ENCODE results near the gene BAIAP3. TPM values are rescaled to one million over a fixed set of nuclear protein-coding genes. Genes with fewer than 3 reads are reported as not detected.

Gene BAIAP3
- polyA plus RNA-seq, 3 donors from 2014 or later, result 1.9 to 4.0 TPM; not detected in 1

GRCh38 chr16:1381612-1382406, 48.4 kb downstream of the BAIAP3 start:
- Mint-ChIP-seq H3K4me1 (peaks cover 15 to 19% of the 10 kb centered on the region in 2 donors), H3K27me3 (ENCODE audit: low read depth in 3 of 3) (peaks cover 2 to 8% (median 6%) of the 10 kb centered on the region in 3 donors), H3K36me3 (no peaks in the 10 kb centered on the region), H3K27ac (no peak overlapping the region), H3K4me3 (no peak overlapping the region), H3K9me3 (peaks cover 0 to 2% (median 0%) of the 10 kb centered on the region in 6 donors)
- DNase-seq, result no peak

GRCh38 chr16:1383556-1383955, 50.1 kb downstream of the BAIAP3 start:
- no peak for DNase-seq
- H3K36me3 Mint-ChIP-seq, result no peaks in the 10 kb centered on the region
- H3K9me3 Mint-ChIP-seq, result peaks cover 0 to 2% (median 0%) of the 10 kb centered on the region in 6 donors
- no peak overlapping the region for H3K27ac Mint-ChIP-seq
- peaks cover 10 to 11% of the 10 kb centered on the region in 2 donors for H3K4me1 Mint-ChIP-seq
- H3K4me3 Mint-ChIP-seq, result no peak overlapping the region
- H3K27me3 Mint-ChIP-seq (ENCODE audit: low read depth in 3 of 3), result peaks cover 2 to 9% (median 5%) of the 10 kb centered on the region in 3 donors

DNA sequence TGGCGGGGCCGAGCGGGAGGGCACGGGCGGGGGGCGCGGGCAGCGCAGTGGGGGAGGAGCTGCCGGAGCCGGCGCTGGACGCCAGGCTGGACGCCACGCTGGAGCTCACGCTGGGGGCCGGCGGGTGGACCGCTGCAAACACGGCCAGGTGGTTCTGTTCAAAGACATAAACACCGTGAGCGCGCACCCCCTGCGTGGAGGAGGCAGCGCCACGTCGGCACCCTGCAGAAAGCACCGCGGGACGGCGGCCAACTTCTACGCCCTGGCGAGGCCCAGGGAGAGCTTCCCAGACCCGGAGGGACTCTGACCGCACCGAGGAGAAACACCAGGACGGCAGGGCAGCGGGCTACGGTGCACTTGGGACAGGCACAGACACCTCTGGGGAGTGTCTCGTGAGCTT, 51.8 kb downstream of the BAIAP3 start:
- H3K9me3 Mint-ChIP-seq, result no peaks in the 10 kb centered on the region
- H3K36me3 Mint-ChIP-seq, result peaks cover 0 to 2% (median 0%) of the 10 kb centered on the region in 3 donors
- peaks cover 0 to 4% (median under 1%) of the 10 kb centered on the region in 3 donors for H3K27me3 Mint-ChIP-seq (ENCODE audit: low read depth in 3 of 3)
- no peak overlapping the region for H3K4me3 Mint-ChIP-seq
- no peak overlapping the region for H3K27ac Mint-ChIP-seq
- peaks cover 1 to 2% of the 10 kb centered on the region in 2 donors for H3K4me1 Mint-ChIP-seq
- DNase-seq, result no peak

GRCh38 chr16:1387331-1387730, 53.9 kb downstream of the BAIAP3 start:
- Mint-ChIP-seq H3K9me3 (no peaks in the 10 kb centered on the region), H3K27ac (no peak overlapping the region), H3K27me3 (ENCODE audit: low read depth in 3 of 3) (peaks cover 0 to 6% (median under 1%) of the 10 kb centered on the region in 3 donors), H3K4me3 (no peak overlapping the region), H3K36me3 (peaks cover 0 to 5% (median 3%) of the 10 kb centered on the region in 3 donors), H3K4me1 (no peaks in the 10 kb centered on the region)
- DNase-seq, result no peak

DNA sequence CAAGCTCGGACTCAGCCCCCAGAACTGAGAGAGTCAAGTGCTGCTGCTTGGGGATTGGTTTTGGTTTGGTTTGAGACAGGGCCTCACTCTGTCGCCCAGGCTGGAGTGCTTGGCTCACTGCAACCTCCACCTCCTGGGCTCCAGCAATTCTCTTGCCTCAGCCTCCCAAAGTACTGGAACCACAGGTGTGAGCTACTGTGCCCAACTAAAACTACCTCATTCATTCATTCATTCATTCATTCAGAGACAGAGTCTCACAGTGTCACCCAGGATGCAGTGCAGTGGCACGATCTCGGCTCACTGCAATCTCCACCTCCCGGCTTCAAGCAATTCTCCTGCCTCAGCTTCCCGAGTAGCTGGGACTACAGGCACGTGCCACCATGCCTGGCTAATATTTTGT, 56.3 kb downstream of the BAIAP3 start:
- no peak for DNase-seq
- Mint-ChIP-seq H3K36me3 (peaks cover 0 to 11% (median 3%) of the 10 kb centered on the region in 3 donors), H3K4me3 (no peak overlapping the region), H3K4me1 (no peaks in the 10 kb centered on the region), H3K27me3 (ENCODE audit: low read depth in 3 of 3) (peaks cover 0 to 6% (median 3%) of the 10 kb centered on the region in 3 donors), H3K9me3 (no peaks in the 10 kb centered on the region), H3K27ac (no peak overlapping the region)

DNA sequence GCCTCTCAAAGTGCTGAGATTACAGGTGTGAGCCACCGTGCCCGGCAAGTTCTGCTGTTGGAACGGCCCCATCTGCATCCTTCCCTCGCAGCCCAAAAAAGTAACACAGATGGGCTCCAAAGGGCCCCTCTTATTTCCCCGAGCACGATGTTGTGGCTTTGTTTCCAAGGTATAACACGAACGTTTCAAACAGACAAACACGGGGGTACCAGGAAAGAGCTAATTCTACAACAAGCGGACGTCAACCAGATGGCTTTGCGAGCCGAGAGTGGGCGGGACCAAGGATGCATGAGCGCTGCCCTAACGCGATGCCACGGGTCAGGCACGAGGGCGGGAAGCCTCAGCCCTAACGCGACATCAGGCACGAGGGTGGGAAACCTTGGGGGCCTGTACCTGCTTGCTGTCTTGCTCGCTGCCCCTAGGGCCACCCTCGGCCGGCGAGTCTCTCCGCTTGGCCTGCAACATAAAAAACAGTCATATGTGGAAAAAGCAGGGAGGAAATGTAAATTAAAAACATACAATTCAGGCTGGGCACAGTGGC, 56.9 kb downstream of the BAIAP3 start:
- peaks cover 0 to 6% (median 3%) of the 10 kb centered on the region in 3 donors for H3K27me3 Mint-ChIP-seq (ENCODE audit: low read depth in 3 of 3)
- H3K36me3 Mint-ChIP-seq, result peaks cover 0 to 11% (median 3%) of the 10 kb centered on the region in 3 donors
- no peaks in the 10 kb centered on the region for H3K4me1 Mint-ChIP-seq
- H3K27ac Mint-ChIP-seq, result no peak overlapping the region
- no peak for DNase-seq
- no peaks in the 10 kb centered on the region for H3K9me3 Mint-ChIP-seq
- no peak overlapping the region for H3K4me3 Mint-ChIP-seq

DNA sequence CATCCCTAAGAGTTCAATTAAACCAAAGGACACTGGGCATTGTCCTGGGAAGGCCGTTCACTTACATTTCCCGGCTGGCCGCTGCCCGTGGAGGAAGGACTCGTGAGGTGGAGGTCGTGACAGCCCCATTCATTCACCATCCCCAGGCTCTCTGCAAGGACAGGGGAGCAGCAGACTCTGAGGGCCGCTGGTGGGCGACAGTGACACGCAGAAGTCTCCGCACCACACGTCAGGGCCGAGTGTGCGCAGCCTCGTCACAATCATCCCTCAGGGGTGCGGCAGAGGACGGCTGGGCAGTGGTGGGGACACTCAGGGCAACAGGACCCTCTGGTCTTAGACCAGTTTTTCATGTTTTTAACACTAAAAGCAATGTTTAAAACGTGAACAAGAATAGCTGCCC, 59.4 kb downstream of the BAIAP3 start:
- Mint-ChIP-seq H3K4me3 (no peak overlapping the region), H3K4me1 (no peaks in the 10 kb centered on the region), H3K9me3 (no peaks in the 10 kb centered on the region), H3K27me3 (ENCODE audit: low read depth in 3 of 3) (peaks cover 0 to 8% (median 3%) of the 10 kb centered on the region in 3 donors), H3K36me3 (peaks cover 0 to 14% (median 3%) of the 10 kb centered on the region in 3 donors), H3K27ac (peak overlapping the region in 2 of 6 donors; percentile 7 to 22)
- DNase-seq, result no peak

GRCh38 chr16:1393613-1394176, 60.2 kb downstream of the BAIAP3 start:
- Mint-ChIP-seq H3K27ac (no peak overlapping the region), H3K36me3 (peaks cover 0 to 19% (median 3%) of the 10 kb centered on the region in 3 donors), H3K9me3 (no peaks in the 10 kb centered on the region), H3K4me1 (no peaks in the 10 kb centered on the region), H3K4me3 (no peak overlapping the region), H3K27me3 (ENCODE audit: low read depth in 3 of 3) (peaks cover 3 to 10% (median 6%) of the 10 kb centered on the region in 3 donors)
- DNase-seq, result no peak

GRCh38 chr16:1394367-1394951, 61.0 kb downstream of the BAIAP3 start:
- Mint-ChIP-seq H3K4me3 (no peak overlapping the region), H3K4me1 (no peaks in the 10 kb centered on the region), H3K9me3 (no peaks in the 10 kb centered on the region), H3K27me3 (ENCODE audit: low read depth in 3 of 3) (peaks cover 4 to 10% (median 8%) of the 10 kb centered on the region in 3 donors), H3K27ac (no peak overlapping the region), H3K36me3 (peaks cover 0 to 19% (median 3%) of the 10 kb centered on the region in 3 donors)
- DNase-seq, result no peak

DNA sequence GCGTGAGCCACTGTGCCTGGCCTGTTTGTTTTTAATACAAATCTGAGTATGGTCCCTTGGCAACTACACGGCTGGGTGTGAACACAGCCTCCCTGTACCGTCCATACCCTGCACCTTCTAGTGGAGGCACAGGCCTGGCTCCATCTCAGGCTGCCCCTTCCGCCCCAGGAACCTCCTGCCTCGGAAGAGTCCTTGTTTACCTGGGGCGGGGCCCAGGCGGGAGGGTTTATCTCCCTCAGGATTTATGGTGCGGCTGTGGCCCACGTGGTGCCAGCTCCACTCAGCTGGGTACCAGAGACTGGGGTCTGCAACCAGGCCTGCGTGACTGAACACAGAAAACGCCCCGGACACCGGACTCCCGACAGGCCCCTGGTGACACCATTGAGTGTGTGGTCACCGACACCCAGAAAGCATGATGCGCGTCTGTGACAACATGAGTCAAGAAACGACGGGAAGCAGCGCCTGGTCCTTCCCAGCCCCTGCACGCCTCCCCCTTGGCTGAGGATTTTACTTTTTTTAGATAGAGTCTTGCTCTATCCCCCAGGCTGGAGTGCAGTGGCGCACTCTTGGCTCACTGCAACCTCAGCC, 62.1 kb downstream of the BAIAP3 start:
- Mint-ChIP-seq H3K36me3 (peaks cover 0 to 14% (median 0%) of the 10 kb centered on the region in 3 donors), H3K4me3 (no peak overlapping the region), H3K9me3 (no peaks in the 10 kb centered on the region), H3K27ac (no peak overlapping the region), H3K27me3 (ENCODE audit: low read depth in 3 of 3) (peaks cover 8 to 10% (median 8%) of the 10 kb centered on the region in 3 donors), H3K4me1 (no peaks in the 10 kb centered on the region)
- no peak for DNase-seq

GRCh38 chr16:1397779-1398178, 64.3 kb downstream of the BAIAP3 start:
- no peak overlapping the region for H3K4me3 Mint-ChIP-seq
- no peak for DNase-seq
- peaks cover 6 to 11% (median 7%) of the 10 kb centered on the region in 3 donors for H3K27me3 Mint-ChIP-seq (ENCODE audit: low read depth in 3 of 3)
- H3K36me3 Mint-ChIP-seq, result peaks cover 0 to 14% (median 5%) of the 10 kb centered on the region in 3 donors
- H3K4me1 Mint-ChIP-seq, result peaks cover 0 to 3% of the 10 kb centered on the region in 2 donors
- no peaks in the 10 kb centered on the region for H3K9me3 Mint-ChIP-seq
- H3K27ac Mint-ChIP-seq, result no peak overlapping the region

DNA sequence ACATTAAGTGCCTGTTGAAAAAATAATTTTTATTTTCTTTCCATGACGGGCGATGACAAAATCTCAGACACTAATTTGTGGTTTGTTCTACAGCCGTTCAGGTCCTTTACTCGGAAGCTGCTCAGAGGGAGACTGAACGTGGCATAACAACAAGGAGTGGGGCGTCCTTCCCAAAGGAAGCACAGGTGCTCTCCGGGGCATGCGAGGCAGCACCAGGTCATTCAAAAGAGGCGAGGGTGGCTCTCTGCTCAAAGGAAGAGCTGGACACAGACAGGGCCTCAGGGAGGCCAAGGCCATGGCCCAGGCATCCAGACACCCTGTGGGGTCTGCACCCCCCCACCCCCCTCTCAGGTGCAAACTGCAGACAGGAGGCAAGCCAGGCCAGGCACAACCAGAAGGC, 64.9 kb downstream of the BAIAP3 start:
- Mint-ChIP-seq H3K4me3 (no peak overlapping the region), H3K4me1 (peaks cover 3% of the 10 kb centered on the region in 2 donors), H3K27ac (no peak overlapping the region), H3K9me3 (no peaks in the 10 kb centered on the region), H3K36me3 (peaks cover 0 to 13% (median 6%) of the 10 kb centered on the region in 3 donors), H3K27me3 (ENCODE audit: low read depth in 3 of 3) (peaks cover 6 to 13% (median 7%) of the 10 kb centered on the region in 3 donors)
- DNase-seq, result no peak

All from immature natural killer cell (primary cell).